Loucy (cell line): ENCODE results near the gene SORCS2.

Experiments used
- H2AFZ ChIP-seq: fragments of 200-600 bp; sonication (generic); 2 replicates; pipeline ENCODE4 v1.6.0; 2016; ENCODE audit warnings: antibody characterized with exemption, mild to moderate bottlenecking, low read length, moderate library complexity
- H3F3A ChIP-seq: fragments of 200-600 bp; 2 replicates; pipeline ENCODE4 v1.6.0; 2016; ENCODE audit warnings: antibody characterized with exemption, low read depth, mild to moderate bottlenecking
- H3K27me3 ChIP-seq: fragments of 200-600 bp; sonication (generic); 2 replicates; pipeline ENCODE4 v1.6.1; 2014; ENCODE audit warnings: low read length, mild to moderate bottlenecking; ENCODE audit not compliant: insufficient read depth, poor library complexity, severe bottlenecking
- H3K36me3 ChIP-seq: fragments of 200-600 bp; sonication (generic); 2 replicates; pipeline ENCODE4 v1.6.1; 2016; ENCODE audit warnings: low read length; ENCODE audit not compliant: insufficient read depth
- H3K4me1 ChIP-seq: fragments of 200-600 bp; sonication (generic); 2 replicates; pipeline ENCODE4 v1.5.1; 2014; ENCODE audit warnings: low read length, mild to moderate bottlenecking; ENCODE audit not compliant: insufficient read depth, poor library complexity, severe bottlenecking
- H3K4me2 ChIP-seq: fragments of 200-600 bp; sonication (generic); 2 replicates; pipeline ENCODE4 v1.6.0; 2014; ENCODE audit warnings: antibody characterized with exemption, low read length, low read depth, mild to moderate bottlenecking; ENCODE audit not compliant: poor library complexity, severe bottlenecking
- H3K4me3 ChIP-seq: fragments of 200-600 bp; sonication (generic); 2 replicates; pipeline ENCODE4 v1.5.1; 2014; ENCODE audit warnings: low read length, mild to moderate bottlenecking, mixed read lengths; ENCODE audit not compliant: poor library complexity, severe bottlenecking
- H3K79me2 ChIP-seq: fragments of 200-600 bp; sonication (generic); 2 replicates; pipeline ENCODE4 v1.6.1; 2014; ENCODE audit warnings: low read length; ENCODE audit not compliant: insufficient read depth
- H3K9ac ChIP-seq: fragments of 200-600 bp; sonication (generic); 2 replicates; pipeline ENCODE4 v1.6.0; 2014; ENCODE audit warnings: mild to moderate bottlenecking, low read depth, low read length, moderate library complexity; ENCODE audit not compliant: poor library complexity, severe bottlenecking
- H3K9me2 ChIP-seq: fragments of 200-600 bp; sonication (generic); replicated peaks from 2 replicates; pipeline ENCODE4 v1.6.1; 2016; ENCODE audit warnings: low read depth, low read length, mixed read lengths
- H3K9me3 ChIP-seq: fragments of 200-600 bp; sonication (generic); 2 replicates; pipeline ENCODE4 v1.6.1; 2014; ENCODE audit warnings: mild to moderate bottlenecking, antibody characterized with exemption, low read length, low read depth; ENCODE audit not compliant: insufficient read depth
- H4K20me1 ChIP-seq: fragments of 200-600 bp; sonication (generic); 2 replicates; pipeline ENCODE4 v1.6.0; 2014; ENCODE audit warnings: antibody characterized with exemption, low read length, mild to moderate bottlenecking; ENCODE audit not compliant: insufficient read depth, poor library complexity, severe bottlenecking
- EZH2phosphoT487 ChIP-seq: fragments of 200-600 bp; IDR thresholded peaks from 2 replicates; pipeline ENCODE4 v1.6.1; 2018; ENCODE audit warnings: antibody characterized with exemption, mild to moderate bottlenecking, moderate library complexity, borderline replicate concordance
- TF ChIP-seq, protein P1 (sequence below): fragments of 200-600 bp; sonication (generic); conservative IDR thresholded peaks from 2 replicates; pipeline ENCODE4 v1.5.1; 2014; ENCODE audit warnings: mild to moderate bottlenecking, antibody characterized with exemption, low read length

The SORCS2 gene

DNA sequence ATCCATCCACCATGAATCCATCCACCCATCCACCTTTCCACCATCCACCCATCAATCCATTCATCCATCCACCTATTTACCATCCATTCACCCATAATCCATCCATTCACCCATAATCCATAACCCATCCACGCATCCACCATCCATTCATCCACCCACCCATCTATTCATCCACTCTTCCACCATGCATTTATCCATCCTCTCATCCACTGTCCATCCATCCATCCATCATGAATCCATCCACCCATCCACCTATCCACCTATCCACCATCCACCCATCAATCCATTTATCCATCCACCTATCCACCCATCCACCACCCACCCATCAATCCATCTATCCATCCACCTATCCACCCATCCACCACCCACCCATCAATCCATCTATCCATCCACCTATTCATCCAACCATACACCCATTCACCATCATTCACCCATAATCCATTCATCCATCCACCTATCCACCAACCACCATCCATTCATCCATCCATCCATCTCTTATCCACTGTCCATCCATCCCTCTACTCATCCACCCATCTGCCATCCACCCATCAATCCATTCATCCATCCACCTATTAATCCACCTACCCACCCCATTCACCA is 422.1 kb downstream of the SORCS2 start:
- Histone ChIP-seq H3K79me2 (no peaks in the 10 kb centered on the region), H3K9me2 (no peaks in the 10 kb centered on the region), H4K20me1 (no peaks in the 10 kb centered on the region), H3F3A (no peaks in the 10 kb centered on the region), H3K36me3 (no peaks in the 10 kb centered on the region), H3K4me3 (no peak overlapping the region), H3K4me1 (no peaks in the 10 kb centered on the region), H2AFZ (no peak overlapping the region), H3K27me3 (no peaks in the 10 kb centered on the region), H3K9me3 (peaks cover 8% of the 10 kb centered on the region; the same call in 1 of the 2 replicates), H3K4me2 (no peak overlapping the region), H3K9ac (no peak overlapping the region)
- no peak for TF ChIP-seq EZH2phosphoT487
- TF ChIP-seq, protein P1, sequence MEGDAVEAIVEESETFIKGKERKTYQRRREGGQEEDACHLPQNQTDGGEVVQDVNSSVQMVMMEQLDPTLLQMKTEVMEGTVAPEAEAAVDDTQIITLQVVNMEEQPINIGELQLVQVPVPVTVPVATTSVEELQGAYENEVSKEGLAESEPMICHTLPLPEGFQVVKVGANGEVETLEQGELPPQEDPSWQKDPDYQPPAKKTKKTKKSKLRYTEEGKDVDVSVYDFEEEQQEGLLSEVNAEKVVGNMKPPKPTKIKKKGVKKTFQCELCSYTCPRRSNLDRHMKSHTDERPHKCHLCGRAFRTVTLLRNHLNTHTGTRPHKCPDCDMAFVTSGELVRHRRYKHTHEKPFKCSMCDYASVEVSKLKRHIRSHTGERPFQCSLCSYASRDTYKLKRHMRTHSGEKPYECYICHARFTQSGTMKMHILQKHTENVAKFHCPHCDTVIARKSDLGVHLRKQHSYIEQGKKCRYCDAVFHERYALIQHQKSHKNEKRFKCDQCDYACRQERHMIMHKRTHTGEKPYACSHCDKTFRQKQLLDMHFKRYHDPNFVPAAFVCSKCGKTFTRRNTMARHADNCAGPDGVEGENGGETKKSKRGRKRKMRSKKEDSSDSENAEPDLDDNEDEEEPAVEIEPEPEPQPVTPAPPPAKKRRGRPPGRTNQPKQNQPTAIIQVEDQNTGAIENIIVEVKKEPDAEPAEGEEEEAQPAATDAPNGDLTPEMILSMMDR: no peak

DNA sequence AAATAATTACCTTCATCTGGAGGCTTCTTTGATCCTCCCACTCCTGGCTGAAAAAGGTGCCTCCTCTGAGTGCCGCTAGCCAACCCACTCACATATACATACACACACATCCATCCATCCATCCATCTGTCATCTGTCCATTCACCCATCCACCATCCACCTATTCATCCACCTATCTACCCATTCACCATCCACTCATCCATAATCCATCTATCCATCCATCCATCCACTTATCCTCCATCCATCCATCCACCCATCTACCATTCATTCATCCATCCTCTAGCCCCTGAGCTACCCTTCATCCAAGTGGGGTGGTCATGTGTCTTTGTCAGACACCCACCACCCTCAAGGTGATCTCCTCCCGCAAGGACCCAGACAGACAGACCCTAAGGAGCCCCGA is 423.9 kb downstream of the SORCS2 start:
- H3F3A ChIP-seq: no peaks in the 10 kb centered on the region
- H3K9ac ChIP-seq: no peak overlapping the region
- no peak overlapping the region for H3K4me2 ChIP-seq
- no peaks in the 10 kb centered on the region for H3K36me3 ChIP-seq
- H3K27me3 ChIP-seq: no peaks in the 10 kb centered on the region
- no peaks in the 10 kb centered on the region for H3K9me2 ChIP-seq
- H3K9me3 ChIP-seq: peaks cover 3% of the 10 kb centered on the region; the same call in 1 of the 2 replicates
- H4K20me1 ChIP-seq: no peaks in the 10 kb centered on the region
- no peak for TF ChIP-seq EZH2phosphoT487
- TF ChIP-seq, protein P1: no peak
- no peak overlapping the region for H3K4me3 ChIP-seq
- H2AFZ ChIP-seq: no peak overlapping the region
- H3K79me2 ChIP-seq: no peaks in the 10 kb centered on the region
- no peaks in the 10 kb centered on the region for H3K4me1 ChIP-seq

DNA sequence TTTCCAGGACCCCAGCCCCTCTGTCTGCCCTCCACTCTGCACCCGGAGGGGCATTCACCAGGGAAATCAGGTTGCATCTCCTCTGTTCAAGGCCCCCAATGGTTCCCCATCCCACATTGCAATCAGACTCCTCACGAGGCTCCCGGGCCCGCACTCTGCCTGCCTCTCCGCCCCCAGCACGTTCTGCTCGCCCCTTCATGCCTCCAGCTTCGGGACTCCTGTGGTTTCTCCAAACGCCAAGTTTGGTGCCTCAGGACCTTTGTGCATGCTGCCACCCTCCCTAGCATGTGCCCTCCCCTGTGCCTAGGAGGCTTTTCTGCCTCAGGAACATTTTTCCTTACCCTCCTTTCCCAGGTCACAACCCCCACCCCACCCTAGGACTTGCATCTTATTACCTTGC is 426.0 kb downstream of the SORCS2 start:
- no peaks in the 10 kb centered on the region for H4K20me1 ChIP-seq
- no peak overlapping the region for H2AFZ ChIP-seq
- H3K9me2 ChIP-seq: no peaks in the 10 kb centered on the region
- H3K27me3 ChIP-seq: no peaks in the 10 kb centered on the region
- no peaks in the 10 kb centered on the region for H3F3A ChIP-seq
- no peaks in the 10 kb centered on the region for H3K79me2 ChIP-seq
- peaks cover 3% of the 10 kb centered on the region; the same call in 1 of the 2 replicates for H3K9me3 ChIP-seq
- H3K36me3 ChIP-seq: no peaks in the 10 kb centered on the region
- TF ChIP-seq, protein P1: no peak
- no peak for TF ChIP-seq EZH2phosphoT487
- no peak overlapping the region for H3K4me2 ChIP-seq
- H3K9ac ChIP-seq: no peak overlapping the region
- H3K4me3 ChIP-seq: no peak overlapping the region
- H3K4me1 ChIP-seq: no peaks in the 10 kb centered on the region
